HG03439 (cell line): ENCODE data around the gene AADACL2.

Experiments used
- ATAC-seq: cut with Tn5 transposase; IDR thresholded peaks from one replicate; pipeline ENCODE4 v1.9.1; 2021; ENCODE audit warnings: mild to moderate bottlenecking, moderate library complexity; ENCODE audit not compliant: unreplicated experiment

AADACL2 gene

GRCh38 chr3:151798466-151798865, 64.7 kb downstream of the AADACL2 start:
- no peak for ATAC-seq

- no peak for ATAC-seq
Measured at GRCh38 chr3:151800431-151800830, 66.7 kb downstream of the AADACL2 start.

DNA sequence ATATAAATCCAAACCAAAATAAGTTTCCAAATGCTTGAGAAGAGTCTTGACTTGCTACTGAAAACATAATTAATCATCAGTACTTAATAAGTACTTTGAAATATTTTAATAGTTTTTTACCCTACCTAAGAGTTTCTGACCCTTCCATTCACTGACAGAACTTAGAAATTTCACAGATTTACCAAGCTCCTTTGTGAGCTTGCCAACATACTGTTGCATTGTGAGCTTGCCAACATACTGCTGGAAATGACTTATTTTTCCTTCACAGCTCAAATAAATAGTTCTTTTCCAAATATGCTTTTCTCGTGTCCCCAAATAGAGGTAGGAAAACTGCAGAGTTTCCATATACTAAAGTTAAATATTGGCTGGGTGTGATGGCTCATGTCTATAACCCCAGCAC, 70.5 kb downstream of the AADACL2 start:
- ATAC-seq: no peak

- no peak for ATAC-seq
Measured at GRCh38 chr3:151806838-151807237, 73.1 kb downstream of the AADACL2 start.
